HG02870 (cell line): ENCODE results near the gene IL5RA.

Experiments used
- ATAC-seq: cut with Tn5 transposase; IDR thresholded peaks from one replicate; pipeline ENCODE4 v1.9.1; 2021; ENCODE audit warnings: mild to moderate bottlenecking, moderate library complexity; ENCODE audit not compliant: unreplicated experiment

IL5RA gene, protein sequence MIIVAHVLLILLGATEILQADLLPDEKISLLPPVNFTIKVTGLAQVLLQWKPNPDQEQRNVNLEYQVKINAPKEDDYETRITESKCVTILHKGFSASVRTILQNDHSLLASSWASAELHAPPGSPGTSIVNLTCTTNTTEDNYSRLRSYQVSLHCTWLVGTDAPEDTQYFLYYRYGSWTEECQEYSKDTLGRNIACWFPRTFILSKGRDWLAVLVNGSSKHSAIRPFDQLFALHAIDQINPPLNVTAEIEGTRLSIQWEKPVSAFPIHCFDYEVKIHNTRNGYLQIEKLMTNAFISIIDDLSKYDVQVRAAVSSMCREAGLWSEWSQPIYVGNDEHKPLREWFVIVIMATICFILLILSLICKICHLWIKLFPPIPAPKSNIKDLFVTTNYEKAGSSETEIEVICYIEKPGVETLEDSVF

DNA sequence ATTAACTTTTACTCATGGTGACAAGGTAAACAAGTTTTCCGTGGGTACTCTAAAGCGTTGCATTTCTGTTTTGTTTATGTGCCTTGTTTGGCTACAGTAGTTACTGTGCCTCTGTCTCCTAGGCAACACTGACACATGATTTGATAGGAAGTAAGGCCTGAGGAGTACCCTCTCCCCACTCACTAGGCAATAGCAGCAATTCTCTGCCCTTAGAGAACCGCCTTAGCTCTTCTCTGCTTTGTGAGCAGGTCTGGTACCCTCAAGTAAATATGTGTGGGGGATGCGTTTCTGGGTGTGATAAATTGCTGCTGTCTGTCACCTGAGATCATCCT, at the start of gene IL5RA:
Gene IL5RA (minus strand): TSS at position 76 of the 332 bp plus-strand sequence. CDS start 5,390 bp downstream, outside the sequence.
- ATAC-seq: peak; percentile 35

DNA sequence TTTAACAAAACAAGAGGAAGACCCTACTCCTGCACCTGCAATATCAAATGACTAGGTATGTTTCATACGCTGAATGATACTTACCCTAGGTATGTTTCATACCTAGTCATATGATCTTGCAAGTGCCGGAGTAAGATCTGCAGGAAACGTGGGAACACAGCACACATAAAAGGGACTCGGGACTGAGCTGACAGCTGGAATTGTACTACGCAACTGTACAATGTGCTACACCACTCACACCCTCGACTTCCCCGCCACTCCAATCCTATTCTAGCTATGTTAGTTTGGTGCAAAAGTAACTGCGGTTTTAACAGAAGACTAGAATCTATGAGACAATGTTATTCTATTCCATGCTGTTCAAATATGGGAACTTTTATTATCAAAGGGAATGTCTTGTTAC, 47.3 kb upstream of the IL5RA start:
- no peak for ATAC-seq

DNA sequence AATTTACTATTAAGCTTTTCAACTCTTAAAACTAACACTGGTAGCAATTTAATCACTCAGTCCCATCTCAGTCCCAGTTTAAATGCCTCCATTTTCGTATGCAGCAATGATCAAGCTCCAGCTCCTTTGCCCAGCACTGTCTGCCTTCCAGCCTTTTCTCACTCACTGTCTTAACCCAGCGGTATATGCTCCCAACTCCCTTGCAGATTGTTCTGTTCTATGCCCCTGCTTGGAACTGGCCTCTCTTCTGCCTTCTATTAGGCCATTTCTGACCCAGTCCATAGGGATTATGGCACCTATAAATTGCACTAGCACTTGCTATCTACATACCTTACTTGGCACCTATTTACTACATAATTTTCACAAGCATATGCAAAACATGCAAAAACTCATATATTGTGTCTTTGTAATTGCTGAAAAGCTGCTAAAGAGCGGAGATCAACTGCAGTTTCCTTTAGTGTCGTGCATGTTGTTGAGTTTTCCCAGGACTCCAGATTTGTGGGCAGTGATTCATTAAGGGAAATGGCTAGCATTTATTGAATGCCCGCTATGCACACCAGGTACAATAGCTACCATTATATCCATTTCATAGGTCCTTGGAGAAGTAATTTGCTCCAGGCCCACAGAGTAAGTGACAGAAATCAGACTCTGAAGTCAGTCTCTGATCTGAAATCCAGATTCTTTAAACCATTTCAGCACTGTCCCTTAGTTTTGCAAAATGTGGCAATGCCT, 44.9 kb upstream of the IL5RA start:
- no peak for ATAC-seq

DNA sequence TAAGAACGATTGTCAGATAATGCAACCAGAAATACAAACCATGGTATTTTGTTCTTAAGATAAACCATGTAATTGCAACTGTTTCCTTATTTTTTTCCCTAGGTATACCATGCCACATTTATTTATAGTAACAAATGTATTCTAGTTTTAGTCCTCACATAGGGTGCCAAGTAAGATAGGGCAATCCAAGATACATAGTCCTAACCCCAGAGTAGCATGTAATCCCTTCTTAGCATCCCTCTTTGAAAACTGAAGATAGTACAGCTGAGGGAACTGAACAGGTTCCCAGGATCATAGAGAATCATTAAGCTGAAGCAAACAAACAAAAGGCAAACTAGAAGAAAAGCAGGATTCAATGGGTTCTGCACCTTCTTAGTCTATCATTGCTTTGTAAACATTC, 41.3 kb upstream of the IL5RA start:
- no peak for ATAC-seq

DNA sequence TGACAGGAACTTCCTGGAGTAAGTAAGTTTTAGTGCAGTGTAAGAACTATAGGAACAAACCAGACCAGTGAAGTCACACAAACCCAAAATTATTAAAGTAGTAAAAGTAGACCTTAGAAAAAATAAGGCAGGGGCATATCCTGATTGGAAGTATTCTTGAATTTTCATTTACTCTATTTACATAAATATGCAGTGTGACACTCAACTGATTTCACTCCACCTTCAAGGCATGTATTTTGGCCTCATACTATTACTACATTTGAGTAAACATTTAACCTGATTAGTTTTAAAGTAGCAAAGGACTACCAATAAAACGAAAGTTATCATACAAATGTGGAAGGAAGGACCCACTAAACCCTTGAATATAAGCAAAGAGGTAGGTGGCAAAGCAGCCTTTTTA, 39.4 kb upstream of the IL5RA start:
- ATAC-seq: no peak

DNA sequence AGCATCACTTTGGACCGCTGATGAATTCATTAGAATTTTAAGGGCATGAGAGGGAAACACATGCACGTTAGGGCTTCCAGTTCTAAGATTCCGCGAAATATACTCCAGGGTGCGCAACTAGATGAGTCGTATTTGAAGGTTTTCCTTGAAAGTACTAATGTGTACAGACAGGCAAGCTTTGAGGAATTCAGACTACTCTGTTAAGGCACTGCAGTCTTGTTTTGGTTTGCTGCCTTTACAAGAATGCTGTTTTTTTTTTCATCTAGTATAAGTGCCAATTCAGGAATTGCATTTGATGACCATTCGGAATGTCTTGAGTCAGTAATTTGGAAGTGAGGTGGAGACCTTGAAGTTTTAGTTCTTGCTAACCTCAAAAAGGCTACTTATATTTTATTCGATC, 35.7 kb upstream of the IL5RA start:
- no peak for ATAC-seq

DNA sequence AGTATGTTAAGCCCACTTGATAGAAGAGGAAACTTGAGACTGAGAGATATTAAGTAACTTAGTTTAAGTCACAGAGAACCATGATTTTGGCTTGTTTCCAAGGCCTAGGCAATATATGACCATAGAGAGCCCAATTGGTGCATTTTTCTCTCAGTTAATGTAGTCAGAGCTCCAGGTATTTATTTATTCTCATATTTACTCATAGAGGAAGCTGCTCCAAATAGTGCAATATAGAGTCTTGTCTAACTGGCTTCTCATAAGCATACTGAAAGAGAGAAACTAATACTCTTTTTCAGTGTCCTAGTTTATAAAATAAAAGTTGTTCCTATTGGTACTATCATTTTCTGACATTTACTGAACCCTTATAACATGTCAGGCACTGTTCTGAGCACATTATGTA, 31.8 kb upstream of the IL5RA start:
- ATAC-seq: peak; percentile 83

DNA sequence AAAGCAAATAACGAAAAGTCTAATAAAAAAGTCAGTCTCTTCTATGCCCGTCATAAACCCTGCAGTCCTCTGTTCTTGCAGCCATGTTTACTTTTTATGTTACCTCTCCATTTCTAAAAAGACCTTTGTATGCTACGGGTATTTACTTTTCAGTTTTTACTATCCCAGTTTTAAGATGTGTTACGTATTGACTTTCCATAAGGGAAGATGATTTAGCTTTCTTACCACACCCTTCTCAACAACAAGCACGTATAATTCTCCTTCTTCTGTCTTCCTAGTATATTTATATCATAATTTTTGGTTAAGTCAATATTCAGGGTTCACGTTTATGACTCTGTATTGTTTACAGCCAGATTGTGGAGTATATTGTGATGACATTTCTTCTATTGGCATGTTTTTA, 27.4 kb upstream of the IL5RA start:
- ATAC-seq: no peak

DNA sequence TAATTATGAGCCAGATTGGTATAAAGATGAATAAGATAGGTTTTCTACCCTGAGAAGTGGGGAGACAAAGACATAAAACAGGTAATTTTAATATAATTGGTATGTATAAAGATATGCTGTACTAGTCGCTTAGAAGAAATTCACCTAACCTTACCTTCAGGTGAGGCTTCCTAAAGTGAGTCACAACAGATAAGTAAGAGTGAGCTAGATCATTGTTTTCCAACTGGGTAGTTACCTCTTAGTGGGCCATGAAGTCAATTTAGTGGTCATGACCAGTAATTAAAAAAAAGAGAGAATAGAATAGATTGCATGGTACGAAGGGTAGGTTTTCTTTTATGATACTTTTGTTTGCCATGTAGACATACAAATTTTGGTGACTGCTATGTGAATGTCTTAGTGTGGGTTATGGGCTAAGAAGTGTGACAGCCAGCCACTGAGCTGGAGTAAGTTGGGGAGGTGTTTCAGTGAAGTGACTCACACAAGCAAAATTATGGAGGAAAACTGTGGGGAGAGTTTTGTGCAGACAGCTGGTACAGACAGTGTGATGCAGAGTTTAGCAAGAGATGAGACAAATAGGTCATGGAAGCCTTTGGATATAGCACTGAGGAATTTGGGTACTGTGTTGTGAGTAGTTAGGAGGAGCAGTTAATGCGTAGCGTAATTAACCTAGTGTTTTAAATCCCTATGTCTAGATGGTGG, 24.7 kb upstream of the IL5RA start:
- ATAC-seq: no peak

DNA sequence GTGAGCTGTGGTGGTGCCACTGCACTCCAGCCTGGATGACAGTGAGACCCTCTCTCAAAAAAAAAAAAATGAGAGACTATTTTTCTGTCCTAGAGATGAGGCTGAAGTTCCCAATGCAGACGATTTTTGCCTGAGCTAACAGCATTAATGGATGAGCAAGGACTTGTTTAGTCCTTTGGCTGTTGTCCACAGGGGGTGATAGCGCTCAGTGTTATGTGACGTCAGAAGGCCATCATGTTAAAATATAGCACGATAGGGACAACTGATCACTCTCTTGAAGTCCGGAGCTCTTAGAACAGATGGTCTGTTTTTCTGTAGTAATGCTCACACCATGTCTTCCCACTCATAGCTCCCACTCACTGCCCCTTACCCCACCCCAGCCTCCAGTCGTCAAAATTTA, 23.3 kb upstream of the IL5RA start:
- no peak for ATAC-seq

DNA sequence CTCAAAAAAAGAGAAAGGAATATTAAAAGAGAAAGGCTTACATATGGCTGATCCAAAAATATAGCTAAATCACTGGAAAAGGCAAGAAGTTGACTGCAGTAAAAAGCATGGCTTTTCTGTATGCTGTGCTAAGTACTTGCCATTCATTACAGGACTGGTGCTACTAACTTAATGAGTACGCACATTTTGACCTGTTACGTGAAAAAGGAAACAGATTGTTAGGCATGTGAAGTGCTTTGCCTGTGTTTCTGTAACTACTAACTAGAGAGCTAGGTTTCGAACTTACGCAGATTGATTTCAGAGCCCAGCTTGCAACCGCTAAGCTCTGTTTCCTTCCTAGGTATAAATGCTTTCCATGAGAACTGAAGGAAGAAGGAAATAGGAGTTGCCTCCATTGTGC, 19.4 kb upstream of the IL5RA start:
- no peak for ATAC-seq

DNA sequence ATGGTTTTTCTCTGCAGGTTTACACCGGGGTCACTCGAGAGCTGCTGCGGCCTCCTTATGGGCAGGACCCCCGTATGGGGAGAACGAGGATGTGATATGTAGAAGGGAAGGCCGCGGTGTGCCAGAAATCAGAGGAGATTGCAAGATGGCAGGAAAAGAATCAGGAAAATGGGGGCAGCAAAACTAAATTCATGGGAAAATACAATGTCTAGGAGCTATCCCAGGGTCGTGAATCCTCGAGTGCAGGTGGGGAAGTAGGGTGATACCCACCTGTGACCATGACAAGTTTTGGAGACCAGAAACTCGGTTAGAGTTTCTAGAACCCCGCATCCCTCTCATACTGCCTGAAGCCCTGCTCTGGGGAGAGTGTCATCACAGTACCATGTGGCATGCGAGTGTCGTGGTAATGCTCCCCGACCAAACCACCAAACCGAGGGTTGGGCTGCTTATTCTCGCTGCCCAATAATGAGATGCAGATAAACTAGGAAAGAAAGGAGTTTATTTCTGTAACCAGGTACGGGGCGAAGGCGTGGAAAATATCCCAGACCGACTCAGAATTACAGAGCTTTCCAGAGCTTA, 17.3 kb upstream of the IL5RA start:
- ATAC-seq: peak; percentile 30

DNA sequence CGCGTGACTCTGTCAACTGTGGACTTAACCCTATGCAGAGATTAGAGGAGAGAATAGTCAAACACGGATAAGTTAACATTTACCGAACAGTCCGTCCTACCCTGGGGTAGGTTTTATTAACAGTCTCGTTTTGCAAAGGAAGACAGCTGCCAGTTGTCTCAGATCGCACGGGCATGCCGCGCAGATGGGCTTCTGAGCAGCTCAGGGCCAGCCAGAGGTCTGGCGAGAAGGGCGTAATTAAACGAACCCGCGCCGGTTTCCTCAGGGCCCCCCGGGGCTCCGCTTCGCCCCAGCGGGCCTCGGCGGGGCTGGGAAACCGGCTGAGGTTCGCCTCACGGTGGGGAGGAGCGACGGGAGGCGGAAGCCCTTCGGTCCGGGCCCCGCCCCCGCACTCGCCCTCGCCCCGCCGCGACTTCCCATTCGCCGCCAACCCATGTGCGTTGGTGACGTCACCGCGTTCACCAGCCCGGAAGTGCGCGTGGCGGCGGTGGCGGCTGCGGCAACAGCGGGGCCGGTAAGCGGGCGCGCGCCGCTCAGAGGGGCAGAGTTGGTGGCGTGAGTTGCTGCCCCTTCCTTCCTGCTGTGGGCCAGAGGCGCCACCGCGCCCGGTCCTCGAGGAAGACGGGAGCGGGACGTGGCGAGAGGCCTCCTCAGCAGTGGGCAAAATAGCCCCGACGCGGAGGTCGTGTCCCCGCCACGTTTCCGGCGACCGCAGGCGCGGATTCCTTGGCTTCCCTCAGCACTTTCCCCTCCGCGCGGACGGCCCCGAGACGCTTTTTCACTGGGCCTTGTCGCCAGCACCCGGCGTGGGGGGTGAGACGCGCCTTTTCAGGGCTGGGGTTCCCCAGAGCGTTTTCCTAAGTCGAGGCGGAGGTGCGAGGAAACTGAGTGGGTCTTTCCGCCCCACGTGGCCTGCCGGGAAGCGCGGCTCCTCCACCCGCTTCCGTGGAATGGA, 16.6 kb upstream of the IL5RA start, which contains the start of gene TRNT1:
Gene TRNT1 (plus strand): TSS at position 464 of the 955 bp plus-strand sequence. CDS start 2,101 bp downstream, outside the sequence.
- peak; percentile 87 for ATAC-seq

DNA sequence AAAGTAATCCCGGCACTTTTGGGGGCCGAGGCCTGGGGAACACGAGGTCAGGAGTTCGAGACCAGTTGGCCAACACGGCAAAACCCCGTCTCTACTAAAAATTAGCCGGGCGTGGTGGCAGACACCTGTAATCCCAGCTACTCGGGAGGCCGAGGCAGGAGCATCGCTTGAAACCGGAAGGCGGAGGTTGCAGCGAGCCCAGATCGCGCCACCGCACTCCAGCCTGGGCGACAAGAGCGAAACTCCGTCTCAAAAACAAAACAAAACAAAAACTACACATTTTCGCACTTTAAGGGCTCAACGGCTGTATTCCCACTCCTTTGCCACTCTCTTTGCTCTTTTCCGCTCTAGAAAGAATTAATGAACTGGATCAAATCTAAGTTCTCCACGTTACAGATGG, 15.8 kb upstream of the IL5RA start:
- ATAC-seq: no peak

DNA sequence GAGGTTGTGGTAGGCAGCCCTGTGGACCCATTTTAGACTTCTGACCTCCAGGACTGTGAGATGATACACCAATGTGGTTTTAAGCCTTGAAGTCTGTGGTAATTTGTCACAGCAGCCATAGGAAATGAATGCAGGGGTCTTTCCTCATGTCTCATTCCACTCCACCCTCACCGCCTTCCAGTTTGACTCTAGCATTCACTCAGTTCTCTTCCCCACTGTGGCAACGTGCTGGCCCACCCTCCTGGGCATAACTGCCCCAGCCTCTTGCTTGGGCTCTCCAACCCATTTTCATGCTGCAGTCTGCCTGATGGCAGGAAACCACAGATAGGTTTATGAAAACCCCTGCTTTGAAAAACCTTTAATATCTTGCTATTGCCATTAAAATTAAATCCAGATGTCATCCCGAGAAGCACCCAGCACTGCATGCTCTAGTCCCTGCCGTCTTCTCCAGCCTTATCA, 9.2 kb upstream of the IL5RA start:
- ATAC-seq: peak; percentile 74

DNA sequence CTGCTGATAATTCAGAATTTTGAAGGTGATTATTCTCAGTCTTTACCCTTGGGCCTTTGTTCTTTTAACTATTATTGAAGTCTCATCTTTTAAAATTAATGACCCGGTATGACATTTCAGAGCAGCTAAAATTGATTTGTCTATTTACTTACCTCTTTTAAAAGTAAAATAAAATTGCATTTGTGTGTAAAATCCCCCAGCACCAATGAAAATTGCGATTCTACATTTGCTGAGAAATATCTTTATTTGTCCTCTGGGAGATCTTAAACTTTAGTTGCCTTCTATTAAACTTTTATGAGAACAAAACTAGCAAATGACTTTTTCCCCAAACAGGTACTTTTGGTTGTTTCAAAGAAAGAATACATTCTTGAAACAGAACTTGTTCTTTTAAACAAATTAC, 7.5 kb upstream of the IL5RA start:
- no peak for ATAC-seq

DNA sequence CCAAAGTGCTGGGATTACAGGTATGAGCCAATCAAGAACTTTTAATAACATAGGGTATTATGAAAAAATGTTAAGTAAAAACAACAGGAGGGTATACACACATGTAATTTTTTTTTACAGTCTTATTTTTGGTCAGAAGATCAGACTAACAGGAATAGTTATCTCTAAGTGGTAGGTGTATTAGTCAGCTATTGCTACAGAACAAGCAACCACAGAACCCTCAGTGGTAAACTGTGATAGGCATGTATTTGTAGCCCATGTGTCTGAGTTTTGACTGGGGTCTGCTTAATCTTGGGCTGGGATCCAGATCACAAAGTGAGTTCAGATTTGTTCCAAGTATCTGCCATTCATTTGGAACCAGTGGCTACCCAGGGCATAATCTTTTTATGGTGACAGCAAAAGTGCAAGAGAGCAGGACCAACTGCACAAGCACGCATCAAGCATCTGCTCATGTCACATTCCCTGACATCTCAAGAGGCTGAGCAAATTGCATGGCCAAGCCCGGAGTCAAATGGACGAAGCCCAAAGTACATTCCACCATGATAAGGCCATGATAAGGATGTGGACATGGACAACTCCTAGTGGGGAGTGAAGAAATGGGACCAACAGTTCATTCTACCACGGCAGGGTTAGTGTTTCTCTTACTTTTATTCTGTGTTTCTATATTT, 3.0 kb upstream of the IL5RA start:
- no peak for ATAC-seq

DNA sequence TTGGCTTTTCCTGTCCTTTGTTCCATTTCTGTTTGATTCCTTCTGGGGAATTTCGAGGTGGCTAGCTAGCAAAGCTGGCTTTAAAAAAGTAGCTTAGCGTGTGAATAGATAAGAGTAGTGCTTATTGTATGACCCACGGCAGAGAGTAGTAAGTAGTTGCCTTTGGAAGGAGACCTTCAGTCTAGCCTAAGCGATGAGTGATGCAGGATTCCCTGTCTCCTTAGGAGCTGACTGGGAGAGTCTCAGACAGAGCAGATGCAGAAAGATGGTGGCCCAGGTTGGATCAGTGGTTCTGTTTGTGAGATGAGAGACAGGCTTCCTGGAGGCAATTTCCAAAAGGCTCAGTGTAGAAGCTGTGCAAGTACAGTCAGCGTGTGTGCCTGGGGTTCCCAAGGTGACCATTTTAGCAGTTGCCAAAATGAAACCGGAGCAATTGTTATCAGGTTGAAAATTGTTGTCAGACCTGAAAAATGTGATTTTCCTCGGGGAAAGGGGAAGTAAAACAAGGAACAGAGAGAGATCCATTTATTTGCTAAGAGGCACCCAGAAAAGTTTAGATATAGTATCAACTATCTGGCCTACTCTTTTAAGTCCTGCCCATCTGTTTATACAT, 681 bp upstream of the IL5RA start:
- ATAC-seq: peak; percentile 23
